ENCODE measurements around the gene CFAP92. TPM values are rescaled to one million over a fixed set of nuclear protein-coding genes. Genes with fewer than 3 reads are reported as not detected.

Gene CFAP92
- total and polyA plus RNA-seq, 2 donors (not counting 1 experiment from before 2014, with no cell fraction given), result not detected

DNA sequence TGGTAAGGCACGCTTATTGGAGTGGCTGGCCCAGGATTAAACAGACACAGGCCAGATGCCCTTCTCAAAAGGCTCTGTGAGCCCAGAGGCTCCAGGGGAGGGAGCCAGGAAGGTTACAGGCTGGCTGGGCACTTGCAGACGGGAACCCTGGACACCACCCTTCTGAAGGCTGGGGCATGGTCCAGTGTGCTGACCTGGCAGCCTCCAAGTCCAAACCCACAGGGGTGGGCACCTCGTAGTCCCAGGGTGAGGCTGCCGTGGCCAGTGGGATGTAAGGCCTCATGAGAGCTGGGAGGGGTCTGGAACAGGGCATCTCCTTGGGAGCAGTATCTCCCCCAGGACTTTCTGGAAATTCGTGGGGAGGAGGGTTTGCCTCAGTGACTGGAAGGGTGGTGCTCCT, 26.8 kb upstream of the CFAP92 start:
- Mint-ChIP-seq H3K4me1 (peaks cover 41% of the 10 kb centered on the region), H3K9me3 (ENCODE audit: insufficient read depth) (no peaks in the 10 kb centered on the region), H3K4me3 (no peak overlapping the region), H3K27me3 (no peaks in the 10 kb centered on the region), H3K27ac (no peak overlapping the region)
- Histone ChIP-seq H3K79me2 (ENCODE audit: control insufficient read depth, insufficient read depth, low read length) (no peaks in the 10 kb centered on the region), H3K27me3 (replicated peaks in 1 of 4; ENCODE audit: control extremely low read depth in 1 of 4, control insufficient read depth in 3 of 4, insufficient read depth in 4 of 4, low read length in 3 of 4) (no peaks in the 10 kb centered on the region), H3K4me2 (replicated peaks; ENCODE audit: low read depth, low read length, poor library complexity, severe bottlenecking) (no peak overlapping the region), H3K4me3 (ENCODE audit: control extremely low read depth in 1 of 5, extremely low read depth in 1 of 5, insufficient read depth in 1 of 5, low read depth in 2 of 5, low read length in 4 of 5) (no peak overlapping the region), H3K9ac (ENCODE audit: low read length) (no peak overlapping the region), H3K9me3 (ENCODE audit: control extremely low read depth in 1 of 3, control insufficient read depth in 2 of 3, insufficient read depth in 1 of 3, low read length in 2 of 3) (peaks cover 0 to 18% (median 0%) of the 10 kb centered on the region in 3 donors), H3K36me3 (replicated peaks in 1 of 2; ENCODE audit: control extremely low read depth in 1 of 2, control insufficient read depth in 1 of 2, extremely low read depth in 1 of 2, insufficient read depth in 2 of 2, low read length in 1 of 2) (no peaks in the 10 kb centered on the region), H3K4me1 (ENCODE audit: control insufficient read depth in 2 of 2, insufficient read depth in 2 of 2, low read length in 2 of 2) (peaks cover 26 to 28% of the 10 kb centered on the region in 2 donors), H4K20me1 (ENCODE audit: control insufficient read depth, insufficient read depth, low read length, poor library complexity, severe bottlenecking) (no peaks in the 10 kb centered on the region), H2AFZ (ENCODE audit: insufficient read depth, low read depth, low read length, poor library complexity, severe bottlenecking) (no peak overlapping the region), H3K27ac (ENCODE audit: low read length in 2 of 2) (no peak overlapping the region)
- no peak for ATAC-seq (ENCODE audit: low read depth)
- DNase-seq, result no peak
- TF ChIP-seq CTCF (IDR thresholded peaks at IDR 0.05) (no peak), EZH2 (IDR thresholded peaks at IDR 0.05; ENCODE audit: borderline replicate concordance, insufficient read depth, low read depth, low read length, poor library complexity, severe bottlenecking) (no peak)
- ChIA-PET POLR2A (no interaction called here), CTCF (interaction anchor here (9.1 kb wide), 1 partner anchor 50 kb away, joined by 134 read pairs; no protein-coding TSS in a partner anchor)
- WGBS (ENCODE audit: insufficient coverage), result 93% methylated on average over 5 of the region's 5 CpGs
- intact Hi-C loops (cut with micrococcal nuclease), result no loop called here

DNA sequence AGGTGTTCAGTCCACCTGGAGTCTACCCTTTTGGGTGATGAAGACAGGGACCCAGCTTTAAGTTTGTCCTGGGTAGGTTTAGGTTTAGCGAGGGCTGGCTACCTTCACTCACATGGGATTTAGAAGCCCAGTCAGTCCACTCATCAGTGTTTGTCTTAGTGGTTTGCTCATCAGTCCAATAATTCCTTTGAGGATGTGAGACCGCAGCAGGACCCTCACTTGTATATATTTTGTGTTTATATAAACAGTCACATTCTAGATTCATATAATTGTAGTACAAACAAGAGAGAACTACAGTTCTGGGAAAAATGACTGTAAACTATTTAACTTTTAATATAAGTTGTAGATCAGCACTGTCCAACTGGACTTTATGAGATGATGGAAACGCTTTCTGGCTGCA, 25.4 kb upstream of the CFAP92 start:
- no peaks in the 10 kb centered on the region for H3K79me2 ChIP-seq (ENCODE audit: control insufficient read depth, insufficient read depth, low read length)
- no CpG with 5 or more reads among the region's 3 CpGs for WGBS (ENCODE audit: insufficient coverage)
- TF ChIP-seq EZH2 (IDR thresholded peaks at IDR 0.05; ENCODE audit: borderline replicate concordance, insufficient read depth, low read depth, low read length, poor library complexity, severe bottlenecking), result no peak
- TF ChIP-seq CTCF (IDR thresholded peaks at IDR 0.05), result no peak
- peaks cover 0 to 14% (median 0%) of the 10 kb centered on the region in 3 donors for H3K9me3 ChIP-seq (ENCODE audit: control extremely low read depth in 1 of 3, control insufficient read depth in 2 of 3, insufficient read depth in 1 of 3, low read length in 2 of 3)
- peaks cover 33 to 35% of the 10 kb centered on the region in 2 donors for H3K4me1 ChIP-seq (ENCODE audit: control insufficient read depth in 2 of 2, insufficient read depth in 2 of 2, low read length in 2 of 2)
- no peaks in the 10 kb centered on the region for H3K27me3 ChIP-seq (replicated peaks in 1 of 4; ENCODE audit: control extremely low read depth in 1 of 4, control insufficient read depth in 3 of 4, insufficient read depth in 4 of 4, low read length in 3 of 4)
- H3K27ac ChIP-seq (ENCODE audit: low read length in 2 of 2), result no peak overlapping the region
- intact Hi-C loops (cut with micrococcal nuclease), result no loop called here
- CTCF ChIA-PET, result interaction anchor here (0.6 to 9.1 kb wide), 3 partner anchors 13 to 228 kb away, joined by 4 to 134 read pairs (median 5); no protein-coding TSS in a partner anchor
- ATAC-seq (ENCODE audit: low read depth) (no peak), DNase-seq (no peak)
- Mint-ChIP-seq H3K4me1 (peaks cover 41% of the 10 kb centered on the region), H3K27ac (no peak overlapping the region), H3K27me3 (no peaks in the 10 kb centered on the region), H3K9me3 (ENCODE audit: insufficient read depth) (no peaks in the 10 kb centered on the region), H3K4me3 (no peak overlapping the region)
- POLR2A ChIA-PET, result no interaction called here
- no peak overlapping the region for H3K9ac ChIP-seq (ENCODE audit: low read length)
- no peak overlapping the region for H3K4me3 ChIP-seq (ENCODE audit: control extremely low read depth in 1 of 5, extremely low read depth in 1 of 5, insufficient read depth in 1 of 5, low read depth in 2 of 5, low read length in 4 of 5)
- no peaks in the 10 kb centered on the region for H4K20me1 ChIP-seq (ENCODE audit: control insufficient read depth, insufficient read depth, low read length, poor library complexity, severe bottlenecking)
- H3K4me2 ChIP-seq (replicated peaks; ENCODE audit: low read depth, low read length, poor library complexity, severe bottlenecking), result no peak overlapping the region
- H2AFZ ChIP-seq (ENCODE audit: insufficient read depth, low read depth, low read length, poor library complexity, severe bottlenecking), result no peak overlapping the region
- no peaks in the 10 kb centered on the region for H3K36me3 ChIP-seq (replicated peaks in 1 of 2; ENCODE audit: control extremely low read depth in 1 of 2, control insufficient read depth in 1 of 2, extremely low read depth in 1 of 2, insufficient read depth in 2 of 2, low read length in 1 of 2)

Data from B cell (primary cell).